ENCODE data around the gene CNFN. TPM values are rescaled to one million over a fixed set of nuclear protein-coding genes. Genes with fewer than 3 reads are reported as not detected.

CNFN gene
- total RNA-seq, 1 experiment from 2014 or later: 7.1 TPM

GRCh38 chr19:42431486-42431885 lies 41.4 kb upstream of the CNFN start:
- Histone ChIP-seq H3K4me1 (ENCODE audit: insufficient read depth, low read length) (no peaks in the 10 kb centered on the region; the same call in 1 of the 2 replicates), H3K27me3 (ENCODE audit: insufficient read depth, low read length) (no peaks in the 10 kb centered on the region; the same call in 1 of the 2 replicates), H3K27ac (ENCODE audit: insufficient read length, low read depth, low read length) (no peak overlapping the region), H3K56ac (ENCODE audit: insufficient read length, low read depth, low read length) (no peak overlapping the region), H4K91ac (ENCODE audit: insufficient read length, low read depth, low read length) (no peak overlapping the region), H4K5ac (ENCODE audit: insufficient read length, low read depth, low read length) (no peak overlapping the region), H2AFZ (ENCODE audit: low read length) (no peak overlapping the region), H3K79me2 (ENCODE audit: insufficient read depth, low read length) (no peaks in the 10 kb centered on the region), H2BK20ac (ENCODE audit: low read depth, low read length, poor library complexity, severe bottlenecking) (no peak overlapping the region), H4K20me1 (ENCODE audit: control insufficient read depth, insufficient read depth, insufficient read length) (no peaks in the 10 kb centered on the region), H3K14ac (ENCODE audit: insufficient read depth, low read length) (no peak overlapping the region), H2BK15ac (ENCODE audit: low read depth, low read length) (no peak overlapping the region), H3K79me1 (ENCODE audit: insufficient read depth, low read depth, low read length, poor library complexity, severe bottlenecking) (no peaks in the 10 kb centered on the region), H3K18ac (ENCODE audit: insufficient read length, low read depth, low read length) (no peak overlapping the region), H2BK5ac (ENCODE audit: insufficient read length, low read length) (no peak overlapping the region), H3T11ph (ENCODE audit: low read length) (no peak overlapping the region), H3K9me3 (ENCODE audit: control insufficient read depth, low read depth, low read length) (no peaks in the 10 kb centered on the region), H2AK5ac (ENCODE audit: insufficient read length, low read length) (no peak overlapping the region), H4K8ac (replicated peaks; ENCODE audit: insufficient read length, low read depth, low read length) (no peak overlapping the region), H3K23ac (ENCODE audit: insufficient read length, low read depth, low read length) (no peak overlapping the region), H3K4ac (ENCODE audit: low read depth, low read length) (no peak overlapping the region), H3K23me2 (ENCODE audit: insufficient read length, low read depth, low read length, poor library complexity, severe bottlenecking) (no peaks in the 10 kb centered on the region), H3K4me2 (ENCODE audit: insufficient read depth, insufficient read length, low read length) (no peak overlapping the region), H3K9ac (ENCODE audit: extremely low read depth, insufficient read length, low read length) (no peak overlapping the region), H2BK120ac (ENCODE audit: low read depth, low read length, poor library complexity, severe bottlenecking) (no peak overlapping the region), H2BK12ac (ENCODE audit: insufficient read length, low read depth, low read length) (no peak overlapping the region)
- H3K9me3 Mint-ChIP-seq: no peaks in the 10 kb centered on the region
- TF ChIP-seq, protein P1, sequence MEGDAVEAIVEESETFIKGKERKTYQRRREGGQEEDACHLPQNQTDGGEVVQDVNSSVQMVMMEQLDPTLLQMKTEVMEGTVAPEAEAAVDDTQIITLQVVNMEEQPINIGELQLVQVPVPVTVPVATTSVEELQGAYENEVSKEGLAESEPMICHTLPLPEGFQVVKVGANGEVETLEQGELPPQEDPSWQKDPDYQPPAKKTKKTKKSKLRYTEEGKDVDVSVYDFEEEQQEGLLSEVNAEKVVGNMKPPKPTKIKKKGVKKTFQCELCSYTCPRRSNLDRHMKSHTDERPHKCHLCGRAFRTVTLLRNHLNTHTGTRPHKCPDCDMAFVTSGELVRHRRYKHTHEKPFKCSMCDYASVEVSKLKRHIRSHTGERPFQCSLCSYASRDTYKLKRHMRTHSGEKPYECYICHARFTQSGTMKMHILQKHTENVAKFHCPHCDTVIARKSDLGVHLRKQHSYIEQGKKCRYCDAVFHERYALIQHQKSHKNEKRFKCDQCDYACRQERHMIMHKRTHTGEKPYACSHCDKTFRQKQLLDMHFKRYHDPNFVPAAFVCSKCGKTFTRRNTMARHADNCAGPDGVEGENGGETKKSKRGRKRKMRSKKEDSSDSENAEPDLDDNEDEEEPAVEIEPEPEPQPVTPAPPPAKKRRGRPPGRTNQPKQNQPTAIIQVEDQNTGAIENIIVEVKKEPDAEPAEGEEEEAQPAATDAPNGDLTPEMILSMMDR (conservative IDR thresholded peaks at IDR 0.05): no peak
- H3K36me3 Mint-ChIP-seq (ENCODE audit: insufficient read depth in 1 of 3, low read depth in 3 of 3): no peaks in the 10 kb centered on the region
- H3K27ac Mint-ChIP-seq: no peak overlapping the region
- no peak overlapping the region for H3K4me3 Mint-ChIP-seq
- WGBS (ENCODE audit: extremely low coverage, insufficient read length, low lambda C conversion rate): no CpG with 5 or more reads among the region's 1 CpG
- H3K4me1 Mint-ChIP-seq: peaks cover 10 to 25% of the 10 kb centered on the region in 2 experiments
- no peak for DNase-seq
- H3K27me3 Mint-ChIP-seq (ENCODE audit: low read depth): peaks cover 47% of the 10 kb centered on the region

Measured in H9 (cell line).